SK-N-MC (cell line): ENCODE results near the gene PRF1.

Experiments used
- EZH2 ChIP-seq: fragments of 200-600 bp; sonication (generic); IDR thresholded peaks from one replicate; pipeline ENCODE4 v1.6.1; 2017; ENCODE audit warnings: antibody characterized with exemption
- POLR2AphosphoS5 ChIP-seq: IDR thresholded peaks from 2 replicates; pipeline ENCODE4 v1.6.1; 2012; ENCODE audit warnings: mild to moderate bottlenecking, low read depth, low read length, borderline replicate concordance

GRCh38 chr10:70551971-70552422 is 50.5 kb downstream of the PRF1 start:
- TF ChIP-seq POLR2AphosphoS5 (no peak), EZH2 (no peak)
